ENCODE results near the gene OR51I2.

OR51I2 gene

DNA sequence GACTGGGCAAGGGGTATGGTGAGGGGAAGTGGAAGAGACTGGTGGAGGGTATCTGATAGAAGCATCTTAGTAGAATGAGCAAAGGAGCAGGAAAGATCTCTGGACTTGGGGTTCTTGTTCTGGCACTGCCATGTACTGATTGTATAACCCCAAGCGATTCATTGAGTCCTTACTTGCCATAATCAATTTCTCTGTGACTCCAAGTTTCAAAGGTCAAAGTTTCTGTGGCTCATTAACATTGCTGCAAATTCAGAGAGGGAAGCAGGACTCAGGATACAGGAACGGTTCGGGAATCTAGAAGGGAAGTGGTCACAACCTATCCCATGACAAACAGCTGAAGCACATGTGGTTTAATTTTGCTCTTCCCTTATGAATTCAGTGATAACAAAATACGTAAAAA is 309 bp downstream of the OR51I2 start:
- no peak for DNase-seq (ENCODE audit: low spot score)
- TF ChIP-seq, protein P1, sequence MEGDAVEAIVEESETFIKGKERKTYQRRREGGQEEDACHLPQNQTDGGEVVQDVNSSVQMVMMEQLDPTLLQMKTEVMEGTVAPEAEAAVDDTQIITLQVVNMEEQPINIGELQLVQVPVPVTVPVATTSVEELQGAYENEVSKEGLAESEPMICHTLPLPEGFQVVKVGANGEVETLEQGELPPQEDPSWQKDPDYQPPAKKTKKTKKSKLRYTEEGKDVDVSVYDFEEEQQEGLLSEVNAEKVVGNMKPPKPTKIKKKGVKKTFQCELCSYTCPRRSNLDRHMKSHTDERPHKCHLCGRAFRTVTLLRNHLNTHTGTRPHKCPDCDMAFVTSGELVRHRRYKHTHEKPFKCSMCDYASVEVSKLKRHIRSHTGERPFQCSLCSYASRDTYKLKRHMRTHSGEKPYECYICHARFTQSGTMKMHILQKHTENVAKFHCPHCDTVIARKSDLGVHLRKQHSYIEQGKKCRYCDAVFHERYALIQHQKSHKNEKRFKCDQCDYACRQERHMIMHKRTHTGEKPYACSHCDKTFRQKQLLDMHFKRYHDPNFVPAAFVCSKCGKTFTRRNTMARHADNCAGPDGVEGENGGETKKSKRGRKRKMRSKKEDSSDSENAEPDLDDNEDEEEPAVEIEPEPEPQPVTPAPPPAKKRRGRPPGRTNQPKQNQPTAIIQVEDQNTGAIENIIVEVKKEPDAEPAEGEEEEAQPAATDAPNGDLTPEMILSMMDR (IDR thresholded peaks at IDR 0.05): no peak
- Histone ChIP-seq H3K4me3 (no peak overlapping the region), H3K27ac (no peak overlapping the region)

DNA sequence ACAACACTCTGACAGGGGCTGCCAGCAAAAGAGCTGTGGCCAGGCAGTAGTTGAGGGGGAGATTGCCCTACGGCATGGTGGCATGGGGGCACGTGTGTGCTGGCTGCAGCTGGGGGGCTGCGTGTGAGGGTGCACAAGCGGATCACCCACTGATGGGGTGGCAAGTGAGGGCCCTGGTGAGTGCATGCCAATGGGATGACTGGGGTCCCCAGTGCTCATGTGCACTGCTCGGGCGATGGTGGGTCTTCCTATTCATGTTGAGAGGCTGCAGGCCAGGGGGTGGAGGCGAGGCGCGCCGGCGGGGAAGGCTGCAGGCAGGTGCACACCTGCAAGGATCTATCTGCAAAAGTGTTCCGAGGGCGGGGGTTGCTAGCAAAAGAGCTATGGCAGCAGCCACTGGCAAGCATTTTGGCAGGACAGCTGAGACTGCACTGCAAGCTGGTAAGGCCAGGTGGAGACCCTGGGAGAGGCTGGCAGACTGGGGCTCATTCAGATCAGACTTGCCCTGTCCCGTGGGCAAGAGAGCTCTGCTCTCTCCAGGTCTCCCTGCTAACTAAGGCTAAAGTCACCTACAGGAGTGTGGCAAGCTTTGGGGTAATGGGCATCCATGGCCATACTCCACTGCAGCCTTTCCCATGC is 12.0 kb downstream of the OR51I2 start:
- H3K27ac ChIP-seq: no peak overlapping the region
- TF ChIP-seq, protein P1 (IDR thresholded peaks at IDR 0.05): no peak
- no peak for DNase-seq (ENCODE audit: low spot score)
- H3K4me3 ChIP-seq: no peak overlapping the region

DNA sequence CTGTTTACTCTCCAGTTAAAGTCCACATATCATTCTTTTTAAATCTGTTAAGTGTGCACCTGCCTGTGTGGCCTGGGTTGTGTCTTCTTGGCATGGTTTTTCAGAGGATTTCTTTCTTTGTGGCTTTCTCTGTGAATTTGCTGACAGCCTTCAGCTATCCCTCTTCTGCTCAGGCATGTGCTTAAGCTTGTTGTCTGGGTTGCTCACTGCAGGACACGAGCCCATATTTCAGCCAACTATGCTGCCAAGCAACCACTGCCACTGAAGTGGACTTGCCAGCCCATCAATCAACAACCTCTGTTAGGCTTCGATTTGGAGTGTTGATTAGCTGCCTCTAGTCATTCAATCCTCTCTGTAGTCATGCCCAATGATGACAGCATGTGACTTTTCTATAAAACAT is 18.4 kb downstream of the OR51I2 start:
- DNase-seq (ENCODE audit: low spot score): no peak
- no peak overlapping the region for H3K4me3 ChIP-seq
- TF ChIP-seq, protein P1 (IDR thresholded peaks at IDR 0.05): no peak
- no peak overlapping the region for H3K27ac ChIP-seq

DNA sequence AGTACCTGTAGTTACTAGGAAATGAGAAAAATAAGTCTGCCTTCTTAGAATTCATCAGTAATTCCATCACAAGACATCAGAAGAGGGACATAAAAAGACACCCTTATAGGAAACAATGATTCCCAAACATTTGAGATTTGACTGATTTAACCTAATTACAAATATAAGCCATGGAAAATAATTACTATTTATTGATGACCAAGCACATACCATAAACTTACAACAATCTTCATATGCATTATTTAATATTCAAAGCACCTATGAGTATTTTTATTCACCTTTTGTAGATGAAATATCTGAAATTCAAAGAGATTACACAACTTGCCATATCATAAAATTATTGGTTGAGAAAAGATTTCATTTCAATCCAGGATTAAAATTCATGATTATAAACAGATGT is 24.8 kb downstream of the OR51I2 start:
- no peak overlapping the region for H3K27ac ChIP-seq
- TF ChIP-seq, protein P1 (IDR thresholded peaks at IDR 0.05): no peak
- DNase-seq (ENCODE audit: low spot score): no peak
- no peak overlapping the region for H3K4me3 ChIP-seq

DNA sequence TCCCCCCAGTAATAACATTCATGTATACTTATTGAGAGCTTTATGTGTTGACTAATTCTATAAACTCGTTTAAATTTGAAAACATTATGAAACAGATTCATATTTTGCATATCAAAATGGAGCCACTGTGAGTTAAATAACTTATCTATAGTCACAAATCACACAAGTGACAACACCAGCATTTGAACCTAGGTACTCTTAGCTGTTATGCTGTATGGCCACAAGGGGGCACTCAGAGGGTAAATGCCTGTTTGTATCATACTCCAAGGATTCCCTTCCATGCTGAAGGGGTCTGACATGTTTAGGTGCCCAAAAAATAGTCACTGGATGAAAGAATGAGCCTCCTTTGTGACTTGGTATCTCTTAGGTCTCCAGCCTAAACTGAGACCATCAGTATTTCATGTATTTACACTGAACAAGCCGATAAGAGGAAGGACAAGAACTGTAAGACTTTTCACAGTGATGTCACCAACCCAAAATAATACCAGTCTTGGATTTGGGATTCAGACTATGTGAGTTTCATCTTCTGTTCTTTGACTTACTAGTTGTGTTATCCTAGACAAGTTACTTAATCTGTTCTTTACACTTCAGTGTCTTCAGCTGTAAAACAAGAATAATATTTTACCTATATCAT is 27.2 kb downstream of the OR51I2 start:
- TF ChIP-seq, protein P1 (IDR thresholded peaks at IDR 0.05): peak; percentile 63

DNA sequence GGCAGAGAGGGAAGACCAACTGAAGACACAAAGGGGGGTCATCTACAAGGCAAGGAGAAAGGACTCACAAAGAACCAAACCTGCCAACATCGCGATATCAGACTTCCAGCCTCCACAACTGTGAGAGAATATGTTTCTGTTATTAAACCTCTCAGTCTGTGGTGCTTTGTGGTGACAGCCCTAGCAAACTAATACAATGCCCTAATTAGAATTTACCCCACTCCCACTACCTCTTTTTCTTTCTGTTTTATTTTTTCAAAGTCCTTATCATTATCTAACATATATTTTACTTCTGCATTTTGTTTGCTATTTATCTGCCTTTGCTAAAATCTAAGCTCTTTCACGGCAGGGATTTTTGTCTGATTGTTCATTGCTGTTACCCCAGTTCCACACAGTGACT is 36.9 kb downstream of the OR51I2 start:
- no peak for DNase-seq (ENCODE audit: low spot score)

More for the DNA sequence above, 27.2 kb downstream of the OR51I2 start:
- Histone ChIP-seq H3K4me3 (no peak overlapping the region), H3K27ac (no peak overlapping the region)
- DNase-seq (ENCODE audit: low spot score): no peak

More for the DNA sequence above, 36.9 kb downstream of the OR51I2 start:
- H3K27ac ChIP-seq: no peak overlapping the region
- TF ChIP-seq, protein P1 (IDR thresholded peaks at IDR 0.05): no peak
- H3K4me3 ChIP-seq: no peak overlapping the region
